Type B pancreatic cell (in vitro differentiated cells): ENCODE measurements around the gene PLD5. TPM values are rescaled to one million over a fixed set of nuclear protein-coding genes. Genes with fewer than 3 reads are reported as not detected.
"Not testable (repeated sequence)": the region's sequence is repeated elsewhere in the genome, so short reads cannot be mapped to it uniquely, and the experiment has no call there.

Source experiments
- DNase-seq: peaks from one replicate; pipeline ENCODE4 v3.0.0; 2021; ENCODE audit warnings: mixed read lengths; ENCODE audit not compliant: unreplicated experiment; ENCODE audit errors: extremely low spot score
- H3K27ac Mint-ChIP-seq: 2 replicates; pipeline ENCODE4 v1.8.0; 2021; ENCODE audit warnings: mild to moderate bottlenecking, mixed read lengths
- H3K27me3 Mint-ChIP-seq: 2 replicates; pipeline ENCODE4 v1.8.0; 2021; ENCODE audit warnings: mixed read lengths
- H3K36me3 Mint-ChIP-seq: 2 replicates; pipeline ENCODE4 v1.8.0; 2021; ENCODE audit warnings: mixed read lengths
- H3K4me1 Mint-ChIP-seq: one replicate; pipeline ENCODE4 v1.8.0; 2021; ENCODE audit warnings: mixed read lengths; ENCODE audit not compliant: unreplicated experiment
- H3K4me3 Mint-ChIP-seq: 2 replicates; pipeline ENCODE4 v1.8.0; 2021; ENCODE audit warnings: mild to moderate bottlenecking, mixed read lengths
- H3K9me3 Mint-ChIP-seq: 2 replicates; pipeline ENCODE4 v1.8.0; 2021; ENCODE audit warnings: mixed read lengths
- CTCF ChIP-seq: fragments of 200-600 bp; sonication (generic); conservative IDR thresholded peaks from 2 replicates; pipeline ENCODE4 v1.5.0; 2021; ENCODE audit warnings: antibody characterized with exemption, mild to moderate bottlenecking
- total RNA-seq: library from RNA; stranded (reverse); gene quantifications from 2 replicates; pipeline ENCODE4 v1.2.1, GENCODE V29; 2021; ENCODE audit warnings: low replicate concordance

Gene PLD5
- total RNA-seq, 1 donor from 2014 or later: 2.6 TPM

- Mint-ChIP-seq H3K4me1 (no peaks in the 10 kb centered on the region), H3K36me3 (no peaks in the 10 kb centered on the region), H3K27ac (no peak overlapping the region), H3K9me3 (no peaks in the 10 kb centered on the region), H3K27me3 (no peaks in the 10 kb centered on the region), H3K4me3 (no peak overlapping the region)
- TF ChIP-seq CTCF: no peak
- no peak for DNase-seq
These were observed 458.7 kb downstream of the PLD5 start for GRCh38 chr1:242065813-242066212.

GRCh38 chr1:242062271-242062670 is 462.2 kb downstream of the PLD5 start:
- no peak overlapping the region for H3K27ac Mint-ChIP-seq
- H3K9me3 Mint-ChIP-seq: no peaks in the 10 kb centered on the region
- H3K4me1 Mint-ChIP-seq: no peaks in the 10 kb centered on the region
- no peaks in the 10 kb centered on the region for H3K36me3 Mint-ChIP-seq
- H3K4me3 Mint-ChIP-seq: no peak overlapping the region
- H3K27me3 Mint-ChIP-seq: no peaks in the 10 kb centered on the region
- no peak for TF ChIP-seq CTCF
- no peak for DNase-seq

GRCh38 chr1:242059976-242060375 is 464.5 kb downstream of the PLD5 start:
- no peak for DNase-seq
- Mint-ChIP-seq H3K4me1 (peaks cover 13% of the 10 kb centered on the region), H3K4me3 (no peak overlapping the region), H3K36me3 (no peaks in the 10 kb centered on the region), H3K9me3 (no peaks in the 10 kb centered on the region), H3K27me3 (no peaks in the 10 kb centered on the region), H3K27ac (no peak overlapping the region)
- TF ChIP-seq CTCF: no peak

- H3K27ac Mint-ChIP-seq, H3K9me3 Mint-ChIP-seq, H3K36me3 Mint-ChIP-seq, DNase-seq, H3K27me3 Mint-ChIP-seq, H3K4me3 Mint-ChIP-seq: not testable (repeated sequence)
- H3K4me1 Mint-ChIP-seq: peaks cover 13% of the 10 kb centered on the region
These were observed 465.9 kb downstream of the PLD5 start for GRCh38 chr1:242058582-242058981.

GRCh38 chr1:242058181-242058580 is 466.3 kb downstream of the PLD5 start:
- H3K27ac Mint-ChIP-seq, H3K9me3 Mint-ChIP-seq, H3K27me3 Mint-ChIP-seq, H3K4me3 Mint-ChIP-seq, H3K36me3 Mint-ChIP-seq, DNase-seq: not testable (repeated sequence)
- H3K4me1 Mint-ChIP-seq: peaks cover 13% of the 10 kb centered on the region

GRCh38 chr1:242057745-242058115 is 466.8 kb downstream of the PLD5 start:
- peaks cover 13% of the 10 kb centered on the region for H3K4me1 Mint-ChIP-seq
- H3K36me3 Mint-ChIP-seq: no peaks in the 10 kb centered on the region
- H3K27me3 Mint-ChIP-seq: peaks cover 3% of the 10 kb centered on the region
- no peak overlapping the region for H3K27ac Mint-ChIP-seq
- no peaks in the 10 kb centered on the region for H3K9me3 Mint-ChIP-seq
- no peak overlapping the region for H3K4me3 Mint-ChIP-seq
- DNase-seq: no peak
- TF ChIP-seq CTCF: no peak
